GM19035 (cell line): ENCODE measurements around the gene ICAM5.
A peak's percentile ranks its signal among the peaks of the same experiment; 100 is the strongest.
"Not testable (repeated sequence)": the region's sequence is repeated elsewhere in the genome, so short reads cannot be mapped to it uniquely, and the experiment has no call there.

ENCODE experiments used
- ATAC-seq: cut with Tn5 transposase; IDR thresholded peaks from one replicate; pipeline ENCODE4 v1.9.1; 2021; ENCODE audit not compliant: unreplicated experiment

The ICAM5 gene

DNA sequence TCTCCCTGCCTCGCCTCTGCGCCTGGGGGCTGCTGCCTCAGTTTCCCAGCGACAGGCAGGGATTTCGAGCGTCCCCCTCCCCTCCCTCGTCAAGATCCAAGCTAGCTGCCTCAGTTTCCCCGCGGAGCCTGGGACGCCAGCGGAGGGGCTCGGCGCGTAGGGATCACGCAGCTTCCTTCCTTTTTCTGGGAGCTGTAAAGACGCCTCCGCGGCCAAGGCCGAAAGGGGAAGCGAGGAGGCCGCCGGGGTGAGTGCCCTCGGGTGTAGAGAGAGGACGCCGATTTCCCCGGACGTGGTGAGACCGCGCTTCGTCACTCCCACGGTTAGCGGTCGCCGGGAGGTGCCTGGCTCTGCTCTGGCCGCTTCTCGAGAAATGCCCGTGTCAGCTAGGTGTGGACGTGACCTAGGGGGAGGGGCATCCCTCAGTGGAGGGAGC lies 19.6 kb upstream of the ICAM5 start:
- peak; percentile 44 for ATAC-seq

DNA sequence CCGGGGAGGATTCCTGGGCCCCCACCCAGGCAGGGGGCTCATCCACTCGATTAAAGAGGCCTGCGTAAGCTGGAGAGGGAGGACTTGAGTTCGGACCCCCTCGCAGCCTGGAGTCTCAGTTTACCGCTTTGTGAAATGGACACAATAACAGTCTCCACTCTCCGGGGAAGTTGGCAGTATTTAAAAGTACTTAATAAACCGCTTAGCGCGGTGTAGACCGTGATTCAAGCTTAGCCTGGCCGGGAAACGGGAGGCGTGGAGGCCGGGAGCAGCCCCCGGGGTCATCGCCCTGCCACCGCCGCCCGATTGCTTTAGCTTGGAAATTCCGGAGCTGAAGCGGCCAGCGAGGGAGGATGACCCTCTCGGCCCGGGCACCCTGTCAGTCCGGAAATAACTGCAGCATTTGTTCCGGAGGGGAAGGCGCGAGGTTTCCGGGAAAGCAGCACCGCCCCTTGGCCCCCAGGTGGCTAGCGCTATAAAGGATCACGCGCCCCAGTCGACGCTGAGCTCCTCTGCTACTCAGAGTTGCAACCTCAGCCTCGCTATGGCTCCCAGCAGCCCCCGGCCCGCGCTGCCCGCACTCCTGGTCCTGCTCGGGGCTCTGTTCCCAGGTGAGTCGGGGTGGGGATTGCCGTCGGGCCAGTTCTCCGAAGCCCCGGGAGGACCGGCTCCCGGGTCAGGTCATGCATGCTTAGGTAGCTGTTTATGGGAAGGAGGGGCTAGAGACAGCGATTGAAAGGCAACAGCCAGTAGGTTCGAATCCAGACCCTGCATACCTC lies 18.9 kb upstream of the ICAM5 start, which contains the start of gene ICAM1:
TSS of gene ICAM1 (plus strand) at position 505 of the 779 bp plus-strand sequence. CDS start at position 545, 40 bp downstream.
- ATAC-seq = peak; percentile 51

- peak; percentile 23 for ATAC-seq
Observed at GRCh38 chr19:10271543-10272086, 18.1 kb upstream of the ICAM5 start.

DNA sequence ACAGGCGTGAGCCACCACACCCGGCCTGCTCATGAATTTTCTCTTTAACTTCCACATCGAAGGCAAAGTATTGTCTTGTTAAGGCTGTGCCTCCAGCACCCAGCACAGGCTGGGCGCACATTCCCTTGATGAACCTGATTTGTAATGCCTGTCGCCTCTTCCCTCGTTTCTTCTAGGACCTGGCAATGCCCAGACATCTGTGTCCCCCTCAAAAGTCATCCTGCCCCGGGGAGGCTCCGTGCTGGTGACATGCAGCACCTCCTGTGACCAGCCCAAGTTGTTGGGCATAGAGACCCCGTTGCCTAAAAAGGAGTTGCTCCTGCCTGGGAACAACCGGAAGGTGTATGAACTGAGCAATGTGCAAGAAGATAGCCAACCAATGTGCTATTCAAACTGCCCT lies 15.2 kb upstream of the ICAM5 start:
- no peak for ATAC-seq

DNA sequence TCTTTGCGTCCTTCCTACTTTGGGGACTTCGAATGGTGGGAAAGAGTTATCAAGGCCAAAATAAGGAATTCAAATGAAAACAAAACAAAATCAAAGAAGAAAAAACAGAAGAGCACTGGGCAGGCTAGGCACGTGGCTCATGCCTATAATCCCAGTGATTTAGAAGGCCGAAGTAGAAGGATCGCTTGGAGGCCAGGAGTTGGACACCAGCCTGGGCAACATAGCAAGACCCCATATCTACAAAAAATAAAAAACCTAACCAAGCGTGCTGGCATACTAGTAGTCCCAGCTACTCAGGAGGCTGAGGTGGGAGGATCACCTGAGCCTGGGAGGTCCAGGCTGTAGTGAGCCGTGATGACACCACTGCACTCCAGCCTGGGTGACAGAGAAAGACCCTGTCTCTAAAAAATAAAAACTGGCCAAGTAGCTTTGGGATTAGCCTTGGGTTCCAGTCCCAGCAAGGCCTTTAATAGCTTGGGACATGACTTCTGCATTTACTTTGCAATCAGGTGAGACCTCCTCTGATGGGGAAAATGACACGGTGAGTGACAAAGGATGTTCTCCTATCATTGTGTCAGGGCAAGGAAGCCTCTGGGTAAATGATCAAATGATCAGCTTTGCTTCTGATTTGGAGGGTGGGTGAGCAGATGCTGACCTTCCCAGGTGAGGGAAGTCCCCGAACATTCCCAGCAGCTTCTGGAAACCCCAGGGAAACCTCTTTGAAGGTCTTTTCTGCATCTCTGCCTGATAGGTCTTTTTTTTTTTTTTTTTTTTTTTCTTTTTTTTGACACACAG lies 11.8 kb upstream of the ICAM5 start:
- ATAC-seq = no peak

GRCh38 chr19:10278935-10279334 lies 10.8 kb upstream of the ICAM5 start:
- no peak for ATAC-seq

DNA sequence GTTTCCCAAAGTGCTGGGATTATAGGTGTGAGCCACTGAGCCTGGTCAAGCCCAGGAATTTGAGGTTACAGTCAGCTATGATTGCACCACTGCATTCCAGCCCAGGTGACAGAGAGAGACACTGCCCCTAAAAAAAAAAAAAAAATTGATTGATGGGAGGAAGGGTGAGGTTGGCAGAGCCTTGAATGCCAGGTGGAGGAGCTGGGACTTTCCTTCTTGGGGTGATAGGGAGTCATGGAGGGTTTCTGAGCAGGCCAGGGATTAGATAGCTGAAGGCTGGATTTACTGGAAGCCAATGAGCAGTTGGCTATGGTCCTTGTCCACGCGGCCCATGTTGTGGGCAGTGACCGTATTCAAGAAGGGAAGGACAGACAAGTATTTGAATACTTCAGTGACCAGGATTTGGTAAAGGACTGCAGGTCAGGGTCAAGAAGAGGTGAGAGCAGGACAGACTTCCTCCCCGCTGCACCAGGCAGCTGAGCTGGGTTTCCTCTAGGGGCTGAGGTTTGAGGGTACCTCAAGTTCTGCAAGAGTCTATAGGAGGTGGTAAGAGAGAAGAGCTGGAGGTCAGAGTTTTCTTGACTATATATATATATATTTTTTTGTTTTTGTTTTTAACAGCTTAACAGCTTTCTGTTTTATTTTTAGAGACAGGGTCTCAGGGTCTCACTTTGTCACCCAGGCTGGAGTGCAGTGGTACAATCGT lies 9.9 kb upstream of the ICAM5 start:
- ATAC-seq = no peak

DNA sequence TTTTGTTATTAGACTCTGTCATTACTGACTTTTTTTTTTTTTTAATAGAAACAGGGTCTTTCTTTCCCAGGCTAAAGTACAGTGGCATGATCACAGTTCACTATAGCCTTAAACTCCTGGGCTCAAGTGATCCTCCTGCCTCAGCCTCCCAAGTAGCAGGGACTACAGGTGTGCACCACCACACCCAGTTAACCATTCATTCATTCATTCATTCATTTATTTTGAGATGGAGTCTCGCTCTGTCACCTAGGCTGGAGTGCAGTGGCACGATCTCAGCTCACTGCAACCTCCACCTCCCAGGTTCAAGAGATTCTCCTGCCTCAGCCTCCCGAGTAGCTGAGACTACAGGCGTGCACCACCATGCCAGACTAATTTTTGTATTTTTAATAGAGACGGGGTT lies 7.7 kb upstream of the ICAM5 start:
- ATAC-seq = not testable (repeated sequence)

DNA sequence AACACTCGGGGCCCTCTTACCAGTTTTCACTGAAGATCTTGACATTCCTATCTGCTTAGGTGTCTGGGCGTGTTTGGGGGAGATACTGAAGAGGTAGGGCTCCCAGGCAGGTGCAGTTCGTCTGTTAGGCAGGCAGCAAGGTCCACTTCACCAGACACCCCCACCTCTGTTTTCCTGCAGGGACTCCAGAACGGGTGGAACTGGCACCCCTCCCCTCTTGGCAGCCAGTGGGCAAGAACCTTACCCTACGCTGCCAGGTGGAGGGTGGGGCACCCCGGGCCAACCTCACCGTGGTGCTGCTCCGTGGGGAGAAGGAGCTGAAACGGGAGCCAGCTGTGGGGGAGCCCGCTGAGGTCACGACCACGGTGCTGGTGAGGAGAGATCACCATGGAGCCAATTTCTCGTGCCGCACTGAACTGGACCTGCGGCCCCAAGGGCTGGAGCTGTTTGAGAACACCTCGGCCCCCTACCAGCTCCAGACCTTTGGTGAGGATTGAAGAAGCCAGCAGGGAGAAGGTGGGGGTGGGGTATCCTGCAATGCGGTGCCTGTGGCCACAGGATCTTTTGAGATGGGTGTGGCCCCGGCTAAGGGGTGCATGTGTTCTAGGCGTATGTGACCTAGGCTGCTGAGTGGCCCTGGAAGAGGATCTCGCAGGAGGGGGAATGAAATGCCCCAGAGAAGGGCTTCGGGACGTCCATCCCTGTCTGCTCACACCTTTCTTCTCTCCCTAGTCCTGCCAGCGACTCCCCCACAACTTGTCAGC lies 6.3 kb upstream of the ICAM5 start:
- no peak for ATAC-seq

DNA sequence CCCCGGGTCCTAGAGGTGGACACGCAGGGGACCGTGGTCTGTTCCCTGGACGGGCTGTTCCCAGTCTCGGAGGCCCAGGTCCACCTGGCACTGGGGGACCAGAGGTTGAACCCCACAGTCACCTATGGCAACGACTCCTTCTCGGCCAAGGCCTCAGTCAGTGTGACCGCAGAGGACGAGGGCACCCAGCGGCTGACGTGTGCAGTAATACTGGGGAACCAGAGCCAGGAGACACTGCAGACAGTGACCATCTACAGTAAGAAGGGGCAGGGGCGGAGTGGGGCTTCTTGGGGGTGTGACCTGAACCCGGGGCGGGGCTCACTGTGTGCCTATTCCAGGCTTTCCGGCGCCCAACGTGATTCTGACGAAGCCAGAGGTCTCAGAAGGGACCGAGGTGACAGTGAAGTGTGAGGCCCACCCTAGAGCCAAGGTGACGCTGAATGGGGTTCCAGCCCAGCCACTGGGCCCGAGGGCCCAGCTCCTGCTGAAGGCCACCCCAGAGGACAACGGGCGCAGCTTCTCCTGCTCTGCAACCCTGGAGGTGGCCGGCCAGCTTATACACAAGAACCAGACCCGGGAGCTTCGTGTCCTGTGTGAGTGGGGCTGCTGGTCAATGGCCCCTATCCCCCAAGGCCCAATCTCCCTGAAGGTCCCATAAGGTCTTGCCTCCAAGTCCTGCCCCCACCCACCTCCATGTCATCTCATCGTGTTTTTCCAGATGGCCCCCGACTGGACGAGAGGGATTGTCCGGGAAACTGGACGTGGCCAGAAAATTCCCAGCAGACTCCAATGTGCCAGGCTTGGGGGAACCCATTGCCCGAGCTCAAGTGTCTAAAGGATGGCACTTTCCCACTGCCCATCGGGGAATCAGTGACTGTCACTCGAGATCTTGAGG lies 5.4 kb upstream of the ICAM5 start:
- ATAC-seq = no peak

GRCh38 chr19:10284960-10285278 lies 4.8 kb upstream of the ICAM5 start:
- no peak for ATAC-seq

- no peak for ATAC-seq
Observed at GRCh38 chr19:10285393-10285792, 4.4 kb upstream of the ICAM5 start.

DNA sequence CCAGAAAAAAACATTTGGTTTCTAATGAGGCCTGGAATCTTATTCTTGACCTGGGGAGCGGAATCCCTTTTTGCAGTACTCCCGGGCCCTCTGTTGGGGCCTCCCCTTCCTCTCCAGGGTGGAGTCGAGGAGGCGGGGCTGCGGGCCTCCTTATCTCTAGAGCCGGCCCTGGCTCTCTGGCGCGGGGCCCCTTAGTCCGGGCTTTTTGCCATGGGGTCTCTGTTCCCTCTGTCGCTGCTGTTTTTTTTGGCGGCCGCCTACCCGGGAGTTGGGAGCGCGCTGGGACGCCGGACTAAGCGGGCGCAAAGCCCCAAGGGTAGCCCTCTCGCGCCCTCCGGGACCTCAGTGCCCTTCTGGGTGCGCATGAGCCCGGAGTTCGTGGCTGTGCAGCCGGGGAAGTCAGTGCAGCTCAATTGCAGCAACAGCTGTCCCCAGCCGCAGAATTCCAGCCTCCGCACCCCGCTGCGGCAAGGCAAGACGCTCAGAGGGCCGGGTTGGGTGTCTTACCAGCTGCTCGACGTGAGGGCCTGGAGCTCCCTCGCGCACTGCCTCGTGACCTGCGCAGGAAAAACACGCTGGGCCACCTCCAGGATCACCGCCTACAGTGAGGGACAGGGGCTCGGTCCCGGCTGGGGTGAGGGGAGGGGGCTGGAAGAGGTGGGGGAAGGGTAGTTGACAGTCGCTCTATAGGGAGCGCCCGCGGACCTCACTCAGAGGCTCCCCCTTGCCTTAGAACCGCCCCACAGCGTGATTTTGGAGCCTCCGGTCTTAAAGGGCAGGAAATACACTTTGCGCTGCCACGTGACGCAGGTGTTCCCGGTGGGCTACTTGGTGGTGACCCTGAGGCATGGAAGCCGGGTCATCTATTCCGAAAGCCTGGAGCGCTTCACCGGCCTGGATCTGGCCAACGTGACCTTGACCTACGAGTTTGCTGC lies 2.7 kb upstream of the ICAM5 start, which contains the start of gene ICAM4:
TSS of gene ICAM4 (plus strand) at position 153 of the 935 bp plus-strand sequence. CDS start at position 211, 58 bp downstream.
- ATAC-seq = no peak

DNA sequence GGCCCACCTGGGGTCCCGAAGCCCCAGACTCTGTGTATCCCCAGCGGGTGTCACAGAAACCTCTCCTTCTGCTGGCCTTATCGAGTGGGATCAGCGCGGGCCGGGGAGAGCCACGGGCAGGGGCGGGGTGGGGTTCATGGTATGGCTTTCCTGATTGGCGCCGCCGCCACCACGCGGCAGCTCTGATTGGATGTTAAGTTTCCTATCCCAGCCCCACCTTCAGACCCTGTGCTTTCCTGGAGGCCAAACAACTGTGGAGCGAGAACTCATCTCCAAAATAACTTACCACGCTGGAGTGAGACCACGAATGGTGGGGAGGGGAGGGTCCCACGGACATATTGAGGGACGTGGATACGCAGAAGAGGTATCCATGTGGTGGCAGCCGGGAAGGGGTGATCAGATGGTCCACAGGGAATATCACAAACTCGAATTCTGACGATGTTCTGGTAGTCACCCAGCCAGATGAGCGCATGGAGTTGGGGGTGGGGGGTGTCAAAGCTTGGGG lies 1.0 kb upstream of the ICAM5 start:
- ATAC-seq = no peak

GRCh38 chr19:10289167-10289835 lies 451 bp upstream of the ICAM5 start:
- no peak for ATAC-seq

DNA sequence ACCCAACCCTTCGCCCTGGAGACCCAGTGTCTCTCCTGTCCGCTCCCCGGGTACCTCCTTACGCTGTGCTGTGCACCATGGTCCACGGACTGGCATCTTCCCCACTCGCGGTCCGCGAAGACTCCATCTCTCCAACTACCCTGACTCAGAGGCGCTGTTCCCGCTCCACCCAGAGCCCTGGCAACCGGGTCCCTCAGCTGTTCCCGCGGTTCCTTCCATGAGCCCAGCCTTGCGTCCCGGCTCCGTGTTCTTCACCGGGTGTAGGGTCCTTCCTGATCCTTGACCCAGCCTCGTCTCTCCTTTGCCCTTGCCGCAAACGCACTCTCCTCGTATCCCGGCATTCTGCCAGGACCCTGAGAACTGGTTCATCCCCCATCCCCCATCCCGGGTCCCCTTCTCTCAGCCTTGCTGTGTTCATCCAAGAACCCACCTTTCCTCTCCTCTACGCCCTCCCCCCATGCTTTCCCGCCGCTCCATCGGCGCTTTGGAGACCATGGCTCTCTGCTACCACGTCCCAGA lies 664 bp downstream of the ICAM5 start:
- ATAC-seq = no peak

- no peak for ATAC-seq
Observed at GRCh38 chr19:10290876-10291553, 1.3 kb downstream of the ICAM5 start.
